C4-2B (cell line): ENCODE measurements around the gene ZNF184.

Experiments
- CTCF ChIP-seq: fragments of 450-650 bp; conservative IDR thresholded peaks from 2 replicates; pipeline ENCODE4 v1.5.1; 2017; ENCODE audit warnings: mild to moderate bottlenecking
- ZFX ChIP-seq: fragments of 450-650 bp; IDR thresholded peaks from 2 replicates; pipeline ENCODE4 v1.6.1; 2017

DNA sequence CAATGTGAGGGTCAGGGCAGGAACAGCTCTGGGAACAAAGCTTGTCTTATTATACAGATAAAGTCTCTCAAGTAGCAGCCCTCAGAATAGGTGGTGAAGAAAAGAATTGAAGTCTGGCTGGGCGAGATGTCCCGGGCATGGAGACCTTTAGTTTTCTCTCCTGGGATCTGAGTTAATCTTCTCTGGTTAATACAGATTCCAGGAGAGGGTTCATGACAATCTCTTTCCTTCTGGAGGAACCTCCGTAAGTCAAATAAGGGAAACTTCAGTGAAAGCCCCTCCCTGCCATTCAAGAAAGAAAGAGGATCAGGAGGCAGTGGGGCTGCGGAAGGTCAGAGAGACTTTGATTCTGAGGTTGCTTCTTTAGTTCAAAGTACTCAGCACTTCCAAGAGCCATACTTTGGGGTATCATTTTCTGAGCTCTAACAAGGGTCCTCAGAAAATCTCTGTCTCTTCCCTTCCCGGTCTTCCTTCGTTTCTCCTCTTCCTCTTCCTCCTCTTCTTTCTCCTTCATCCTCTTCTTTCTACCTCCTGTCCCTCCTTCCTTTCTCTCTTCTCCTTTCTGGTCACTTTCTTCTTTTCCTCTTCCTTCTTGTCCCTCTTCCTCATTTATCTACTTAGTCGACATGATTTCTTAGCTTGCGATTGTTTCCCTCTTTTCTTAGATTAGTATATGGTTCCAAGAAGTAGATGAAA lies 4.6 kb upstream of the ZNF184 start:
- TF ChIP-seq CTCF (no peak), ZFX (no peak)
